Stimulated activated CD8-positive, alpha-beta memory T cell treated with anti-CD3 and anti-CD28 coated beads, Interleukin-12 subunit alpha, Interleukin-12 subunit beta, amount 100 ng/mL, for 1 hour (primary cell): ENCODE measurements around the gene ETFRF1.
A peak's percentile ranks its signal among the peaks of the same experiment; 100 is the strongest.

Experiments used
- DNase-seq: peaks from one replicate; pipeline ENCODE4 v3.0.0-alpha.2; 2020; ENCODE audit warnings: low read depth

The ETFRF1 gene

GRCh38 chr12:25195056-25195971 is at the start of gene ETFRF1, which contains the start of gene DNAI7:
Gene ETFRF1 (plus strand): TSS chr12:25195237. CDS start chr12:25203957, 8,720 bp downstream.
Gene DNAI7 (minus strand): TSS chr12:25195160. CDS start chr12:25195078, 82 bp downstream.
- DNase-seq, result peak; percentile 94

GRCh38 chr12:25146686-25147085 is 48.4 kb upstream of the ETFRF1 start:
- DNase-seq, result no peak

- DNase-seq, result no peak
Measured at GRCh38 chr12:25151476-25151875, 43.6 kb upstream of the ETFRF1 start.

GRCh38 chr12:25152055-25152454 is 43.0 kb upstream of the ETFRF1 start:
- DNase-seq, result no peak

GRCh38 chr12:25155022-25155576 is 39.9 kb upstream of the ETFRF1 start:
- DNase-seq, result no peak

GRCh38 chr12:25156061-25156460 is 39.0 kb upstream of the ETFRF1 start:
- no peak for DNase-seq

GRCh38 chr12:25162866-25163265 is 32.2 kb upstream of the ETFRF1 start:
- DNase-seq, result no peak

- DNase-seq, result no peak
Measured at GRCh38 chr12:25182765-25183164, 12.3 kb upstream of the ETFRF1 start.

- no peak for DNase-seq
Measured at GRCh38 chr12:25184132-25184531, 10.9 kb upstream of the ETFRF1 start.

GRCh38 chr12:25186038-25186787 is 8.8 kb upstream of the ETFRF1 start:
- DNase-seq, result no peak

GRCh38 chr12:25186788-25187402 is 8.1 kb upstream of the ETFRF1 start:
- no peak for DNase-seq

- no peak for DNase-seq
Measured at GRCh38 chr12:25187781-25188180, 7.3 kb upstream of the ETFRF1 start.

- DNase-seq, result no peak
Measured at GRCh38 chr12:25189656-25190055, 5.4 kb upstream of the ETFRF1 start.

- DNase-seq, result no peak
Measured at GRCh38 chr12:25190793-25191192, 4.2 kb upstream of the ETFRF1 start.

- DNase-seq, result no peak
Measured at GRCh38 chr12:25194214-25194613, 823 bp upstream of the ETFRF1 start.

GRCh38 chr12:25194722-25195055 is 348 bp upstream of the ETFRF1 start:
- no peak for DNase-seq

- DNase-seq, result no peak
Measured at GRCh38 chr12:25197608-25198007, 2.6 kb downstream of the ETFRF1 start.

- DNase-seq, result no peak
Measured at GRCh38 chr12:25200703-25201102, 5.7 kb downstream of the ETFRF1 start.

- no peak for DNase-seq
Measured at GRCh38 chr12:25202137-25202536, 7.1 kb downstream of the ETFRF1 start.

GRCh38 chr12:25207411-25207810 is 12.4 kb downstream of the ETFRF1 start:
- no peak for DNase-seq

GRCh38 chr12:25207846-25208245 is 12.8 kb downstream of the ETFRF1 start:
- DNase-seq, result no peak

- DNase-seq, result no peak
Measured at GRCh38 chr12:25208554-25208953, 13.5 kb downstream of the ETFRF1 start.
